HG03442 (cell line): ENCODE measurements around the gene RUFY1.
A peak's percentile ranks its signal among the peaks of the same experiment; 100 is the strongest.
"Not testable (repeated sequence)": the region's sequence is repeated elsewhere in the genome, so short reads cannot be mapped to it uniquely, and the experiment has no call there.

Experiments used
- ATAC-seq: cut with Tn5 transposase; IDR thresholded peaks from one replicate; pipeline ENCODE4 v1.9.1; 2021; ENCODE audit warnings: mild to moderate bottlenecking, moderate library complexity; ENCODE audit not compliant: unreplicated experiment

RUFY1 gene, protein sequence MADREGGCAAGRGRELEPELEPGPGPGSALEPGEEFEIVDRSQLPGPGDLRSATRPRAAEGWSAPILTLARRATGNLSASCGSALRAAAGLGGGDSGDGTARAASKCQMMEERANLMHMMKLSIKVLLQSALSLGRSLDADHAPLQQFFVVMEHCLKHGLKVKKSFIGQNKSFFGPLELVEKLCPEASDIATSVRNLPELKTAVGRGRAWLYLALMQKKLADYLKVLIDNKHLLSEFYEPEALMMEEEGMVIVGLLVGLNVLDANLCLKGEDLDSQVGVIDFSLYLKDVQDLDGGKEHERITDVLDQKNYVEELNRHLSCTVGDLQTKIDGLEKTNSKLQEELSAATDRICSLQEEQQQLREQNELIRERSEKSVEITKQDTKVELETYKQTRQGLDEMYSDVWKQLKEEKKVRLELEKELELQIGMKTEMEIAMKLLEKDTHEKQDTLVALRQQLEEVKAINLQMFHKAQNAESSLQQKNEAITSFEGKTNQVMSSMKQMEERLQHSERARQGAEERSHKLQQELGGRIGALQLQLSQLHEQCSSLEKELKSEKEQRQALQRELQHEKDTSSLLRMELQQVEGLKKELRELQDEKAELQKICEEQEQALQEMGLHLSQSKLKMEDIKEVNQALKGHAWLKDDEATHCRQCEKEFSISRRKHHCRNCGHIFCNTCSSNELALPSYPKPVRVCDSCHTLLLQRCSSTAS

DNA sequence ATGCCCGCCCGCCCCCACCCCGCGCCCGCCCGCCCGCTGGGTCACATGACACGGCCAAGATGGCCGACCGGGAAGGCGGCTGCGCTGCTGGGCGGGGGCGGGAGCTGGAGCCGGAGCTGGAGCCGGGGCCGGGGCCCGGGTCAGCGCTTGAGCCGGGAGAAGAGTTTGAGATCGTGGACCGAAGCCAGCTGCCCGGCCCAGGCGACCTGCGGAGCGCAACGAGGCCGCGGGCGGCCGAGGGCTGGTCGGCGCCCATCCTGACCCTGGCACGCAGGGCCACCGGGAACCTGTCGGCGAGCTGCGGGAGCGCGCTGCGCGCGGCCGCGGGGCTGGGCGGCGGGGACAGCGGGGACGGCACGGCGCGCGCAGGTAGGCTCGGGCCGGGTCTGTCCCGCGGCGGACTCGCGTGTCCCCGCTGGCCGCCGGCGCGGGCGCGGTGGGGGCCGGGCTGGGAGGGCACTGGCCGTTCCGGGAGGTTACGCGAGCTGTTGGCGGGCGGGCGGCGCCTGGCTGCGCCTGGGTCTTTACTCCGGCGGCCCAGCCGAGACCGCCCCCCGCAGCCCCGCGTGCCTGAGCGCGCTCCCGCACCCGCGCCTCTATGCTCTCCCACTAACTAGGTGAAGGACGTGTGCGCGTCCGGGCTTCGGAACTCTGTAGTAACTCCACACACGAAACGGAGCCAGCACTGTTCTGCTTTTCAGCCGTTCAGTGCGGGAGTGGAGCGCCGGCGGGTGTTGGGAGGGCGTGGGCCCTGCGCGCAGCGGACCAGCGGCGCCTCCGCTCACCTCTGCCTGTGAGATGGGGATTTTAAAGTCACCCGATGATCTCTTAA, at the start of gene RUFY1:
Gene RUFY1 (plus strand): TSS at position 44 of the 832 bp plus-strand sequence. CDS start 16 bp downstream, at position 60.
- peak; percentile 81 for ATAC-seq

DNA sequence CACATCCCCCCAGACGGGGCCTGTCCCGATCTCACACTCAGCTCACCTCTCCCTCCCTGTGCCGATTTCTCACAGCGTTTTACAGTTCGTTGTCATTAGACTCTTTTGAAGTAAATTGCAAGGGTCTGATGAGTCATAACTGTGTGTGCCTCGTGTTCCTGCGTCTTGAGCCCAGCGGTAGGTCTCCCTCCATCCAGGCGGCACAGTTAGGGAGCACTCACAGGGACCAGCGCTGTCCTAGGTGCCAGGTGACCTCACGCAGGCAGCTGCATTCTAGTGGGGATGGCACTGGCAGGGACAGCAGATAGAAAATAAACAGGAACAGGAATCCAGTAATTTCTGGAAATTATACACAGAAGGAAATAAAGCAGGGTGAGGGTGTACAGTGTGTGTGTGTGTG, 48.4 kb upstream of the RUFY1 start:
- not testable (repeated sequence) for ATAC-seq

GRCh38 chr5:179502420-179502819, 47.9 kb upstream of the RUFY1 start:
- ATAC-seq: not testable (repeated sequence)

GRCh38 chr5:179504191-179504590, 46.2 kb upstream of the RUFY1 start:
- ATAC-seq: no peak

GRCh38 chr5:179504600-179505396, 45.6 kb upstream of the RUFY1 start:
- no peak for ATAC-seq

GRCh38 chr5:179505636-179506261, 44.6 kb upstream of the RUFY1 start:
- ATAC-seq: no peak

- no peak for ATAC-seq
These were observed 41.1 kb upstream of the RUFY1 start for GRCh38 chr5:179509239-179509638.

- no peak for ATAC-seq
These were observed 40.5 kb upstream of the RUFY1 start for GRCh38 chr5:179509845-179510244.

- no peak for ATAC-seq
These were observed 37.8 kb upstream of the RUFY1 start for GRCh38 chr5:179512452-179513000.

DNA sequence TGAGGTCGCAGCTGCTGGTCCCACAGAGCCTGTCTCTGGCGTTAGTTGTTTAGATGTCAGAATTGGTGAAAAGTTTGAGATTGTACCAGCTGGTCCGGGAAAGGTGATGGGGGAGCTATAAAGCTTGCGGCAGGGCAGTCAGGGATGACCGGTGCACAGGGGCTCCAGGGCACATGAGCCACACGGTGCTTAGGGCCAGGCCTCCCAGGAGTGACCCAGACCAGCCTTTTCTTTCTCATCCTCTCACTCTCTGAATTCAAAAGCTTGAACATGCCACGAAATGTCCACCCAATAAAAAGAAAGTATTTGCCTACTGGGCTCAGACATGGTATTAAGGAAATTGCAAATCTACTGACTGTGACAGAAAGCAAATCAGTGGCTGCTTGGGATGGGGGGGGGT, 34.9 kb upstream of the RUFY1 start:
- not testable (repeated sequence) for ATAC-seq

- no peak for ATAC-seq
These were observed 34.1 kb upstream of the RUFY1 start for GRCh38 chr5:179516221-179516620.

GRCh38 chr5:179517746-179518145, 32.6 kb upstream of the RUFY1 start:
- ATAC-seq: not testable (repeated sequence)

DNA sequence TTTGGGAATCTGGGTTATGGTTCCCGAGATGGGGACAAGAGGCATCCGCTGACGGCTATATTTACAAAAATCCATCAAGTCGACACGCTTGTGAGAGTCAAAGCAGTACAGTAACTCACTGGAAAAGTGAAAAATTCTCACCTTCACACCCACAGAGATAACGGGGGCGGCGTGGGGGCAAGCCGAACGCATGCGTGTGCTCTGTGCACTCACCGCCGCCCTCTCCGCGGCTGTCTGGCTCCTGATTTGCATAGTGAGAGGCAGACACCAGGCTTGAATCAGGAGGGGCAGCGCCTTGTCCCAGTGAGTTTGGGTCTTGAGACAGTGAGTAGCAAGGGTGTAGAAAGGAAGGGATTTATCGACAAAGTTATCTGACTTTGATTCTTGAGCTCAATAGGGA, 32.0 kb upstream of the RUFY1 start:
- ATAC-seq: peak; percentile 67

DNA sequence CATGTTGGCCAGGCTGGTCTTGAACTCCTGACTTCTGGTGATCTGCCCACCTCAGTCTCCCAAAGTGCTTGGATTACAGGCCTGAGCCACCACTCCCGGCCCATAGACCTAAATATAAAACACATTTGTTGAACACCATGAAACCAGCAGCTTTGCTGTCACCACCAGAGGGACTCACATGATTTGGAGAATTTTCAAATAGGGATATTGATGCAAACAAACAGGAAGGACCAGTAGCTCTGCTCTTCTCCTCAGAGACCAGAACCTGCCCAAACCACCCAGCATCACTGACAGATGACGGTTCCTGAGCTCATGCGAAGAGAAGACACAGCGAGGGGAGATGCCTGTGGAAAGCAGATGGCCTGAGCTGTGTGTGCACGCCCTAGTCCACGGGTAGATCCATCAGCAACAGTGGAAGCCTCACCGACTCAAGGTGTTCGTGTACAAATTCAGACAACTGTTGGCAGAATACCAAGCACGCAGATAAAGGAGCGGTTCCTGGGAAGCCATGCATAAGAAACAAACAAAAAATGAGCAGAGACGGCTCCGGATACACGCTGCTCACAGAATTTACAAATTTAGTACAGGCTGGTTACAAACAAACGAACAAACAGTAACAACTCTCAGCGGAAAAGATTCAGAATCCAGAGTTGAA, 30.8 kb upstream of the RUFY1 start:
- not testable (repeated sequence) for ATAC-seq

DNA sequence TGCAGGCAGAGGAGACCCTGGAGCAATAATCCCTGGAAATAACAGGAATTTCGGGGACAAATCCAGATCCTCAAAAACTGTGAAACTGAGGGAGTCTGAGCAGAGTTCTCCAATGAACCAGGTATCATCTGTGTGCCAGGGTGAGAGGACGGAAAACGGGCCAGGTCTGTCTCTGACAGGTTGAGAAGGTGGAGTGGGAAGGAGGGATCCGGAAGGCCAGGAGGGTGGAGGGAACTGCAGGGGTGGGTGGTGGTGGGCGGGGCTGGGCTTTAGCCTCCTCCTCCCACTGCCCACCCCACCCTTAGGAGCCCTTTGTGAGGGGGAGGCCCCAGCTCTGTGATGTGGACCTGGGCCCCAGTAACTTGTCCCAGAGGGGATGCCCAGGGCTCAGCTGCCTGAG, 28.2 kb upstream of the RUFY1 start:
- ATAC-seq: not testable (repeated sequence)

- ATAC-seq: no peak
These were observed 23.4 kb upstream of the RUFY1 start for GRCh38 chr5:179526978-179527377.

DNA sequence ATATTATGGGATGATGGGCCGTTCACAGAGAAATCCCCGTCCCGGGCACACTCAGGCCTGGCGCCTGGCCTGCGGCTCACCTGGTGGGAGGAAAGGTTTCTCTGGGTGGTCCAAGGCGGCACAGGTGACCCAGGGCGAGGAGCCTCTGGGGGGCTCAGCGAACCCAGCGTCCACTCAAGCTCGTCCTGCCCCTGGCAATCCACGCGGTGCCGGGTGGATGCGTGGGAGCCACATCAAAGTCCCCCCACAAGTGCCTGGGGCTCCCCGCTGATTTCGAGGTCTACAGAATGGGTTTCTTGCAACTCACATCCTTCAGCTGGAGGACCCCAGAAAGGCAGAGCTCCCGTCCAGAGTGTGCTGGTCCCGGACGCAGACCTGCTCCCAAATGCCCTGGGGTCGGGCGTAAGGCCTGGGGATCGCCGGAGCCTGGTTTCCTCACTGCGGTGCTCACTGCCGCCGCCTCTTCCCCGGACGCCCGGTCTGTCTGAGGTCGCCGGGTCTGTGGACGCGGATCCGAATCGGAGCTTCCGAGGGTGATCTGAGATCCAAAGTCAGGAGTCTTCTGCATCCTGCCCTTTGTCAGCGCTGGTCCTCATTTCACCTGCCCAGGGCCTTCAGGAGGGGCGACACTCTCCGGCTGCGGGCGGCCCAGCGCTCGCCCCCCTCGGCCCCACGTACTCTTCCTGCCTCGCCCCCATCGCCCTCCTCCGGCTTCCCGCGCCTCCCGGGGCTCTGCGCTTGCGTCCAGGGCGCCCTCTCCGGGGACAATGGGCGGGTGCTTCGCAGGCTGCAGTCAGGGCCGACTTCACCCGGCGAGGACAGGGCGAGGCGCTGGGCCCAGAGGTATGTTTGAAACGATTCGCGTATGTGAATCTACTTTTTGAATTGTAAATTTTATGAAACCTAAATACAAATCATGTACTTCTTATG, 20.0 kb upstream of the RUFY1 start:
- ATAC-seq: peak; percentile 70

DNA sequence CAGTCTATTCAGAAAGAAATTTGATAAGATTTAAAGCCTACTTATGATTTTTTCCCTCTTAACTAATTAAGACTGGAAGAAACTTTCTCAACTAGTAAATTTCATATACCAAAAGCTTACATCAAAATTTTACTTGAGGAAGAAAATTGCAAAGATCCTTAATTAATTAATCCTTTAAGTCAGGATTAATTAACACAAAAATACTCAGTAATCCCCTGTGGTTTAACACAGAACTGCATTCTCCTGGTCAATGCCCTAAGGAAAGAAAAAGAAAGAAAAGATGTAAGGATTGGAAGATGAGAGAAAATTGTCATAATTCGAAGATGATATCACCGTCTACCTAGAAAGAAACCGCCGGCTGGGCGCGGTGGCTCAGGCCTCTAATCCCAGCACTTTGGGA, 17.3 kb upstream of the RUFY1 start:
- ATAC-seq: no peak
